NCI-H2171 treated with DMSO at 0.1 percent for 48 hours (cell line): ENCODE measurements around the gene LRIF1.
"Not testable (repeated sequence)": the region's sequence is repeated elsewhere in the genome, so short reads cannot be mapped to it uniquely, and the experiment has no call there.

Experiments used
- DNase-seq: peaks from one replicate; lab custom pipeline; 2025; lab: John Stamatoyannopoulos, UW

LRIF1 gene, protein sequence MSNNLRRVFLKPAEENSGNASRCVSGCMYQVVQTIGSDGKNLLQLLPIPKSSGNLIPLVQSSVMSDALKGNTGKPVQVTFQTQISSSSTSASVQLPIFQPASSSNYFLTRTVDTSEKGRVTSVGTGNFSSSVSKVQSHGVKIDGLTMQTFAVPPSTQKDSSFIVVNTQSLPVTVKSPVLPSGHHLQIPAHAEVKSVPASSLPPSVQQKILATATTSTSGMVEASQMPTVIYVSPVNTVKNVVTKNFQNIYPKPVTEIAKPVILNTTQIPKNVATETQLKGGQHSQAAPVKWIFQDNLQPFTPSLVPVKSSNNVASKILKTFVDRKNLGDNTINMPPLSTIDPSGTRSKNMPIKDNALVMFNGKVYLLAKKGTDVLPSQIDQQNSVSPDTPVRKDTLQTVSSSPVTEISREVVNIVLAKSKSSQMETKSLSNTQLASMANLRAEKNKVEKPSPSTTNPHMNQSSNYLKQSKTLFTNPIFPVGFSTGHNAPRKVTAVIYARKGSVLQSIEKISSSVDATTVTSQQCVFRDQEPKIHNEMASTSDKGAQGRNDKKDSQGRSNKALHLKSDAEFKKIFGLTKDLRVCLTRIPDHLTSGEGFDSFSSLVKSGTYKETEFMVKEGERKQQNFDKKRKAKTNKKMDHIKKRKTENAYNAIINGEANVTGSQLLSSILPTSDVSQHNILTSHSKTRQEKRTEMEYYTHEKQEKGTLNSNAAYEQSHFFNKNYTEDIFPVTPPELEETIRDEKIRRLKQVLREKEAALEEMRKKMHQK

DNA sequence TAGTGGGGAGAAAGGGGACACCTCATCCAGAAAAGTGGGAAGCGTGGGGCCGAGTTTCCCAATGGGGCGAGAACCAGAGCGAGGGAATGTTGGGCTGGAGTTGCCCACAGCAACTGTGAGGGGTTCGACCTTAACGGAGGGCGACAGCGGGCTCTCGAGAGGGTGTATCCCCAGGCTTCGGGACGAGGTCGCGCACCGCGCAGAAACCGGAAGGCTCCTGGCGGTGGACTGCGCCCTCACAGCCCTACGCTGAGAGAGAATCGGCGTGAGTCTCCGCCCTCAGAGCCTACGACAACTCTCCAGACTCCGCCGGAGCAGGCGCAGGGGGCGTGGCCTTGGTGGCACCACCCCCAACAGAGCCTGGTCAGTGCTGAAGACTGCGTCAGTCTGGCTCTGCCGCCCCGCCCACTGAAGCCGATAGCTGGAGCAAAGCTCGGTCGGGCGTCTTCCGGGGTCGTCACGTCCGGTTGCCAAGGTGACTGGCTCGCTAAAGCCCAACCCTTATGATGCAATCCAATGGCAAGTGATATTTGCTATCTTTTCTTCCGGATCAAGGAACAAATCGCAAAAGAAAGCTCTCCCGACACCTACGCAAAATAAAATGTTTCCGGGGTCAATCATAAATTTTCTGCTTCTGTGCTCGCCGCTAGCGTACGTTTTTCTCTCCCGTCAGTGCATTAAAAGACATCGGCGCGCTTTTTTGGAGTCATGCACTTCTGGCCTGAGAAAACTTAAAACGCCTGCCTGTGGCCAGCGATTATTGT, at the start of gene LRIF1:
TSS of gene LRIF1 (minus strand) at position 232 of the 764 bp plus-strand sequence. CDS start 234 bp downstream, outside the sequence.
- peak; percentile 99 for DNase-seq

DNA sequence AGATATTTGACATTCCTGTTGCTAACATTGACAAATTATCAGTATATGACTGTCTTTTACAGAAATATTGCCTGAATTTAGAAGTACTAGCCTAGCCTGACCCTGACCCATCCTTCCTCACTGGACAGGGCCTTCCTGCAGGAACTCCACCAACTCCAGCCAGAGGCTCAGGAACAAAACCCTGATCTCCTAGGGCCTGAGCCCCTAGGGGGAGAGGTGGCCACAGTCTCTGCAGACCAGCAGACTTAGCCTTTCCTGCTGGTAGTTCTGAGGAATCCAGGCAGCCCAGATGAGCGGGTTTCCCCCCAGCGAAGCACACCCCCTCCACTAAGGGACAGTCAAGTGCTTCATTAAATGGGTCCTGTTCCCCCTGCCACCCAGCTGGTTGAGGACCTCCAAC, 44.3 kb upstream of the LRIF1 start:
- no peak for DNase-seq

DNA sequence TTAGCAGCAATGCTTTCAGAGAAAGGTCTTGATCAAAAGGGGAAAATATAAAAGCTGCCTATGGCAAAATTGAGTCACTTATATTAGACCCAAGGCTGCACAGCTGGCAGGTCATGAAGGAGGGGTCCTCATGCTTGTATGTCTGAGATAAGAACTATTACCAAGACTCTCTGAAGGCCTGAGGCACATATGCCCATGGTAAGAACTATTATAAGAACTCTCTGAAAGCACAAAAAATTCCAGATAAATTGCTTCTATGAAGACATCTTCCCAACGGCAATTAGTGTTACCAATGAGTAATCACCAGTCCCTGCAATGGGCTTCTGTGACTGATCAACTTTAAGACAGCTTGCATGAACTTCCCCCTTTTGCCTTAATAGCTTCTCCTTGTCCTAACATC, 42.8 kb upstream of the LRIF1 start:
- no peak for DNase-seq

DNA sequence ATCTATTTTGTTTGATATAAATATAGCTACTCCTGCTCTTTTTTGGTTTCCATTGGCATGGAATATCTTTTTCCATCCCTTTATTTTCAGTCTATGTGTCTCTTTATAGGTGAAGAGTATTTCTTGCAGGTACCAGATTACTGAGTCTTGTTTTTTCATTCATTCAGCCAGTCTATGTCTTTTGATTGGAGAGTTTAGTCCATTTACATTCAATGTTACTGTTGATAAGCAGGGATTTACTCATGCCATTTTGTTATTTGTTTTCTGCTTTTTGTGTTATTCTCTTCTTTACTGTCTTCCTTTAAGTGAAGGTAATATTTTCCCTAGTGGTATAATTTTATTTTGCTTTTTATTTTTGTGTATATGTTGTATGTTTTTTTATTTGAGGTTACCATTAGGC, 35.9 kb upstream of the LRIF1 start:
- DNase-seq: not testable (repeated sequence)

DNA sequence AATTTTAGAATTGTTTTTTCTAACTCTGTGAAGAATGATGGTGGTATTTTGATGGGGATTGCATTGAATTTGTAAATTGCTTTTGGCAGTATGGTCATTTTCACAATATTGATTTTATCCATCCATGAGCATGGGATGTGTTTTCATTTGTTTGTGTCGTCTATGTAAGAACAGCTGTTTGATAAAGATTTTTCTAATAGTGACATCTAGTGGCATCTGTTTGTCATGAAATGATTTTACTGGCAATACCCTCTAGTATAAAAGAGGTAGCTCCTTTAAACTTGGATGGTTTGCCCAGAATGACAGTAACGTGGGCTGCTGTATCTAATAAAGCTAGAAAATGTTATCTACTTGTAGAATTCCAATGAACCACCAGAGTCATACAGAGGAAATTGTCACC, 28.6 kb upstream of the LRIF1 start:
- DNase-seq: peak; percentile 30

DNA sequence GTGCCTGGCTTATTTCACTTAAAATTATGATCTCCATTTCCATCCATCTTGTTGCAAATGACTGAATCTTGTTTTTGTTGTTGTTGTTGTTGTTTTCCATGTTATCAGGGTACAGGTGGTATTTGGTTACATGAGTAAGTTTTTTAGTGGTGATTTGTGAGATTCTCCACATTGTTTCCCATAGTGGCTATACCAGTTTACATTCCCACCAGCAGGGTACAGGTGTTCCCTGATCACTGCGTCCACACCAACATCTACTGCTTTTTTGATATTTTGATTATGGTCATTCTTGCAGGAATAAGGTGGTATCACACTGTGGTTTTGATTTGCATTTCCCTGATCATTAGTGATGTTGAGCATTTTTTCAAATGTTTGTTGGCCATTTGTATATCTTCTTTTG, 27.6 kb upstream of the LRIF1 start:
- DNase-seq: not testable (repeated sequence)

DNA sequence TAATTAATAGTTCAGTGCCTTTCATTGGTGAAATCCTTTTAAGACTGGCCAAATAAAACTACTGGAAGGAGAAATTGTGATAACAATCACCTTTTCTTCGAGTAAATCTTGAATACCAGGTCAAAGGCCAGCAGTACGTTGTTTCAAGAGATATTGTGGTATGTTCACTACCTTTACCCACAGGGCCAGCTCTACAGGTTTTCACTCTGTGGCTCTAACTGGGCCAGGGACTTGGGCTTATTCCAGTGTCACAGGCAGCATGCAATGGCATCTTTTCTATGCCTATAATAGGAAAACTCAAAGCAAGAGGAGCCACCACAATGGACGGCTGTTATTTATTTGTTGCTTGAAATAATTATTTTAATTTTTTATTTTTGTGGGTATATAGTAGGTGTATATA, 26.8 kb upstream of the LRIF1 start:
- no peak for DNase-seq

DNA sequence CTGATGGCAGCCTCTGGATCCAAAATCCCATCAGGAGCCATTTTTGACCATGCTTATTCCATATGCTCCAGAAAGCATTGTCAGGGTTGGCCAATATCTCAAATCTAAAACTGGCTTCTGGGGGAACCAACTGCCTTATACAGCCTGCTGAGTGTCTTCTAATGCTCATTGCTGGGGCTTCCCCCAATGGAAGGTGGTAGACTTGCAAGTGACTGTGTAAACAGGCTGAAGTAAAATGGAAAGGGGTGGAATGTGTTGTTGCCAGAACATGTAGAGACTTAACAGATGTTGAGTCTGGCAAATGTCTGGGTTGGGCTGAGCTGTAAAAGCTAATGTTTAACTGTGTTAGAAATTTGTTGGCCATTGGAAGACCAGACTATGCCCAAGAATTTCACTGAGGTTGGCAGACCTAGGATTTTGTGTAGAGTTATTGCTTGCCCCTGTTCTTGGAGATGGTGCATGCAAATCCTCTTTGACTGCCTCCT, 22.7 kb upstream of the LRIF1 start:
- no peak for DNase-seq

DNA sequence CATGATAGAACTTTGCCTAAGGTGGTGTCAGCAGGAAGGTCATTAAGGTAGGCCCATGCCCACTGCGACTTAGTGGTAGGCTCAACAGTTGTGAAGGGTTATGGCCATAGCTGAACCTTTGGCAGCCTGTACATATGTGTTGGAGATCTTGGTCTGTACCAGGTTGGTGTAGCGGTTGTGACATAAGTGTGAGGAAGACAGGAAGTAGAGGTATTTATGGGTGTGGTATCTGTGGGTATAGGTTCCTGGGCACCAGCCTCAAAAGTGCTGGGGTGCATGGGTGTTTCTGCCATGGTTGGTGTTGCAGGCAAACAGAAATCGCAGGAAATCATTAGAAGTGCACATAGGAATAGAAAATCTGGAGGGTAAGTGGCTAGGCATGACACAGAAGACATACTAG, 18.6 kb upstream of the LRIF1 start:
- no peak for DNase-seq

DNA sequence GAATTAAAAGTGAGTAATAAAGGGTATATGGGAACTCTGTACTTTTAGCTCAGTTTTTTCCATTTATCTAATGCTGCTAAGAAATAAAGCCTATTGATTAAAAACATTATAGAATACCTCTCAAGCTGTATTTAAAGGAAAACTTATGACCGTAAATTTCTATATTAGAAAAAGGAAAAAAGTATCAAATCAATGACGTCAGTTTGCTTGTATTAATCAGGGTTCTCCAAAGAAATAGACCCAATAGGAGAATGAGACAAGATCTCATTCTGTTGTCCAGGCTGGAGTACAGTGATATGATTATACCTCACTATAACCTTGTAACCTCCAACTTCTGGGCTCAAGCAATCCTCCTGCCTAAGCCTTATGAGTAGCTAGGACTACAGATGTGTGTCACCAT, 15.4 kb upstream of the LRIF1 start:
- DNase-seq: no peak

DNA sequence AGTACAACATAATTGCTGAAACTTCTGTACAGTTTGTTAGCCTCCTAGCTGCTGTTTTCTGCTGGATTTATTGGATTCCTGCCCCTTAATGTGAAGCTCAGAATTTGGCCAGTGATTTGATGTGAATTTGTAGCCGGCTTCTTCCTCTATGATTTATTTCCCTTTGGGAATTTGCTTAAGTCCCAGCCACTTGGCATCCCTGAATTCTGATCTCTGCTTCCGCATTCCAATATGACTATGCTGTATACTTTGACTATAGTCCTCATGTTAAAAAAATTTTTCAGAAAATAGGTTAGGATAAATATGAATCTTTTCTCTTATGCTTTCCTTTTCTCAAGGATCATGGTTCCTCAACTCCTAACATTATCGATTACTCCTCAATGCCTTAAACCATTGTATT, 12.4 kb upstream of the LRIF1 start:
- DNase-seq: no peak

DNA sequence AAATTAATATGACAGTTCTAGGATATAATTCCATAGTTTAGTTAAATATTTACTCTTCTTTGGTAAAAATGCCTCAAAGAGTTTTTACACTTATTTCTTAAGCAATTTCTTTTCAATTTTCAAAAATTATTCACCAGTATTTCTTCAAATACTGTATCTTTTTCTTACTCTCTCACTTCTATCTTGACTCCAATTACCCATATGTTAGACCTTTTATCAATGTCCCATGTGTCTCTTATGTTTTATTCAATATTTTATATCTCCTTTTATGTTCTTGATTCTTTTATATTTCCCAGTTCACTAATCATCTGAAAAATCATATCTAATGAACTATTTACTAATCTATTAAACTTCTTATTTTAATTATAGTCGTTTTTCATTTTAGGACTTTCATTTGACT, 11.5 kb upstream of the LRIF1 start:
- no peak for DNase-seq

DNA sequence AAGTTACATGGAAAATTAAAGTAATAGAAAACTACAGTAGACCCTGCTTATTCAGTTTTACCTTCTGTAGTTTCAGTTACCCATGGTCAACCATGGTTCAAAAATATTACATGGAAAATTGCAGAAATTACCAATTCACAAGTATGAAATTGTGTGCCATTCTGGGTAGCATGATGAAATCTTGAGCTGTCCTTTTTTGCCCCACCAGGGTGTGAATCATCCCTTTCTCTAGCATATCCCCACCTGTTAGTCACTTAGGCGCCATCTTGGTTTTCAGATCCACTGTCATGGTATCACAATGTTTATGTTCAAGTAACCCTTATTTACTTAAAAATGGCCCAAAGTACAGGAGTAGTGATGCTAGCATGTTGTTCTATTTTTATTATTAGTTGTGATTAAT, 3.5 kb upstream of the LRIF1 start:
- no peak for DNase-seq

DNA sequence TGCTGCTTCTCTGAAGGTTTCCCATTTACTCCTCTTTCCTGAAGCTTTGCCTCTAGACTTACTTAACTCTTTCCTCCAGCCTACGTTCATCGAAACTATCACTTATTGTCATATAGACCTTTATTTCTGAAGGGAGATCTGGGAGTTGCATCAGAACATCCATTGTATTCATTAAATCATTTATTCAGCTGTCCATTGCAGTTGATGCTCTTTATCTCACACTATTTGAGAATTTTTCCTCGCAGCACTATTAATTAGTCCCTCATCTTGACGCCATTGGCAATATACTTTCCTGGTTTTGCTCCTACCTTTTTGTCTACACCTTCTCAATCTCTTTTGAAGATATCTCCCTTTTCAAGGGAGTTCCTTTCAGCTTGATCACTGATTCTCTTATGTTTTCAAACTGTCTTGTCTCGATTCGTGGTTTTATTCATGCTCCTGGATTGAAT, 757 bp upstream of the LRIF1 start:
- no peak for DNase-seq

DNA sequence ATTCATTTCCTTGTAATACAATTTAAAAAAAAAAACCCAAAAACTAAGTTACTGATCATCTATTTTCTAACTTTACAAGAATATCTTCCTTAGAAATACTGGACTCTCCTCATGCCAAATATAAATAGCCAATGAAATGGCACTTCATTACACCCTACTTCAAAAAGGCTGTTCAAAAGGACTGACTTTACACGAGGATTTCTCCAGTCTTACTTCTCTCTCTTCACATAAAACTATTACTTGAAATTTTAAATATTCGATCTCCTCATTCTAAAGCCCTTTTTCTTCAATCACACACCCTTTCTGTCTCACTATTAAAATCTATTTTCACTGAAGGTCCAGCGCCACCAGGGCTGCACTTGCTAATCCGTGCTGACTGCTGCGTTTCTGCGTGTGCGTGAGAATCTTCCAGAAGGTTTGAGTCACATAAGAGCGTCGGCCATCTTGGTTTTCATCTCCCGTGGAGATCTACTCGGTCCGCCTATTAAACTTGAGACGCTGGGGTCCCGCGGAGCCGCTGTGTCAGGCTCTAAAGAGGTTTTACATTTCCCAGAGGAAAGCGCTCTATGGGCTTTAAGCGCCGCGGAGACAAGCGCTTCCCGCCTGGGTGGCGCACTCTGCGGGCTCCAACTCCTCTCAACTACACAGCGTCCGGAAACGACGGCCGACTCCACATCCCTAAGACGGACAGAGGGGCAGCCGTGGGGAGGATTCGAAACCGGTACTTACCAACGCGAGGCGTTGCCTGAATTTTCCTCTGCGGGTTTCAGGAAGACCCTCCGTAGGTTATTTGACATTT, 631 bp downstream of the LRIF1 start:
- DNase-seq: peak; percentile 78

DNA sequence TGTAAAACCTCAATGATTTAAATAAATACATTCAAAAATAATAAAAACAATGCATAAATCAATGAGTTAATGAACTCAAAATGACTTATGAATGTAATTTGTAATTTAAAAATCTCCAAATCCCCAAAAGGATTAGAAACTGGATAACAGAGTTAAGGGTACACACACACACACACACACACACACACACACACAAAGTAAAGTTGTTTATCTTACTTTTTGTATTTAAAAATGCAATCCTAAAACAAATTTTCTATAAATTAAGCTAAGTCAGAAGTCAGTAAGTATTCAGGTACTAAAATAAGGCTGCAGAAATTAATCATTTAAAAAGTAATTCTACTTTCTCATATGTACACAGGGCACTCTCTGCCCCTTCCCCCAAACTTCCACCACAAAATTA, 1.8 kb downstream of the LRIF1 start:
- no peak for DNase-seq

DNA sequence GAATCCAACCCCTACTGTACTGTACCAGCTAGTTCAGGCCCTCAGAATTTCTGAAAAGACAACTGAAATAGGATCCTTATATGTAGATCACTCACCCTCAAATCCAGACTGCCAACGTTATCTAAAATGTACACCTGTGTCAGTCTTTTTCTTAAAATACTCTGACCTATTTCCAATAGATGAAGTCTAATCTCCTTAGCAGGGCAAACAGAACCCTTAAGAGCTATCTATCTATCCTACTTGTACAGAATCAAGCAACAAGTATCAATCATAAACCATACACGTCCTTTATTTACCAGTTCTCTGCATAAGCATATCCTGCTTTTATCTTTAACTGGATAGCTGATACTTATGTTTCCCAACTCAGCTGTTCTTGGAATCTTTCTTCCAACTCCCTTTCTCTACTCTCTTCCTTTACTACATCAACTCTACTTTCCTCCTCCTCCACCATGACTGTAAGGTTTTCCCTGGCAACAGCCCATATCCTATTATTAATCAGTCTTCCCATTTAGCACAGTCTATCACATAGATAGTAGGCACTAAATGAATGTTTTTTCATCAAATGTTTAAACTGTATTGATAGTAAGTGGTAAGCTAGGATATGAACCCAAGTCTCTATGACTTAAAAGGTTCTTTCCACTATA, 2.8 kb downstream of the LRIF1 start:
- no peak for DNase-seq

DNA sequence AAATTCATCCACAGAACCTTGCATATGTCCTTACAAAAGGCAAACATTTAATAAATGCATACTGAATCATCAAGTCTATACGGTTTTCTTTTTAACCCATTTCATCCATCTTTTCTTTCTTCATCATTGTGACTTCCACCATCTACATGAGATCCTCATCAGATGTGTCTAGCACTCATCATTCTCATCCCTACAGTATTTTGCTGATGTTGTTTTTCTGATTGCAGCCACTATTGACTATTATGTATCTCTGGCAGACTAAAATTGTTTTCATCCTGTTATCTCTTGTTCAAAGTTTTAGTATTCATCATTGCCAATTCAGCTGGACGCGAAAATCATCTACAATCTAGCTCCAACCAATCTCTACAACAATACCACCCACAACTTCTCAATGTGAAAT, 5.9 kb downstream of the LRIF1 start:
- no peak for DNase-seq

DNA sequence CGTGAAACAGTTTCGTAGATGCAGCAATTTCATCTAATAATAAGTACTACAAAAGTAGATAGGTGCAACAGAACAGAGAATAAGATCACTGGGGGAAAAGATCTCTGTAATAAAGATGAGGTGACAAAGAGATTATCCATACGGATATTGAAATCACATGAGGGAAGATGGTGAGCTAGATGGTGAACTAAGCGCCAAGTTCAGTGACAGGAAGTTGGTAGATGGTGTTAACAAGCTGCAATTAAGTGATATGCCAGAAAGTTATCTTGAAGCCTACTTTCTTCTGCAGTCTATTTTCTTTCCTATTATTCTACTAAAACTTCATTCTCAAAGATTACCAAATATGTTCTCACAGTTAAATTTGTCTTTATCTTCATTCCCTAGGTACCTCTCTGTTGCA, 7.1 kb downstream of the LRIF1 start:
- no peak for DNase-seq

DNA sequence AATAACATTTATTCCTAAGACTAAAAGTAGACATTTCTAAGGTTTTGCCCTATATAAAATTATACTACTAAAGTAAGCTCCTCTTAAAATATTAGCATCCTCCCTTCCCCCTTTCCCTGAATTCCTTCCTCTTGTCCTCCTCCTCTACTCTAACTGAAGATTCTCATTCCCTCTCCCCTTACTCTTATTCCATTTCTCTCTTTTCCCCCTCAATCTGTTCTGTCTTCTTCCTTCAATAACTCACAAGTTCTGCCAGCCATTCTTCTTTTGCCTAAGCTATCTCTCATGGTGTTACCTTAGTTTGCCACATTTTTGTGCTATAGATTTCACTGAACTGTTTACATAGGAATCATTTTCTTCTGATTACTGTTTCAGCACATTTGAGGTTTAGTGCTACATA, 10.7 kb downstream of the LRIF1 start:
- no peak for DNase-seq

DNA sequence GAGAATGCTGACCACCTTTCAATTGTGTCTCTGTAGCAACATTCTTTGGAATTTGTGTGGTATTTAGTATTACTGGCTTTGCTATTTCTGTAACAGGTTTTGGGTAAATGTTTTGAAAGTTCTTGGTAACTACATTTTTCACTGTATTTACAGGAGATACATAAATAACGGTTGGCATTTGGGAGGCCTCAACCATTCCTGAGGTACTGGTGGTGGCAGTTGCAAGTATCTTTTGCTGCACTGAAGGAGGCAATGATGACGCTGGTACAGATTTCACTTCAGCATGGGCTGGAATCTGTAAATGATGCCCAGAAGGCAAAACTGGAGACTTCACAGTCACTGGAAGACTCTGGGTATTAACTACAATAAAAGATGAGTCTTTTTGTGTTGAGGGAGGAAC, 11.7 kb downstream of the LRIF1 start:
- DNase-seq: no peak
